ENCODE measurements around the gene PRR23B.
"Not testable (repeated sequence)": the region's sequence is repeated elsewhere in the genome, so short reads cannot be mapped to it uniquely, and the experiment has no call there.

PRR23B gene

GRCh38 chr3:139032326-139033002 is 11.7 kb upstream of the PRR23B start:
- Histone ChIP-seq H3K9me3 (ENCODE audit: insufficient read depth, low read depth, low read length) (no peaks in the 10 kb centered on the region), H2AFZ (ENCODE audit: low read length) (no peak overlapping the region), H3K36me3 (ENCODE audit: insufficient read depth, low read length) (no peaks in the 10 kb centered on the region), H4K20me1 (ENCODE audit: insufficient read depth, low read length, poor library complexity, severe bottlenecking) (no peaks in the 10 kb centered on the region), H3K4me3 (ENCODE audit: low read length, poor library complexity, severe bottlenecking) (no peak overlapping the region), H3F3A (ENCODE audit: low read depth) (no peaks in the 10 kb centered on the region), H3K4me1 (ENCODE audit: insufficient read depth, low read length, poor library complexity, severe bottlenecking) (no peaks in the 10 kb centered on the region), H3K4me2 (ENCODE audit: low read depth, low read length, poor library complexity, severe bottlenecking) (no peak overlapping the region), H3K27me3 (ENCODE audit: insufficient read depth, low read length, poor library complexity, severe bottlenecking) (no peaks in the 10 kb centered on the region), H3K9ac (ENCODE audit: low read depth, low read length, poor library complexity, severe bottlenecking) (no peak overlapping the region), H3K9me2 (replicated peaks; ENCODE audit: low read depth, low read length) (no peaks in the 10 kb centered on the region), H3K79me2 (ENCODE audit: insufficient read depth, low read length) (no peaks in the 10 kb centered on the region)
- TF ChIP-seq CTCF (conservative IDR thresholded peaks at IDR 0.05; ENCODE audit: low read length) (no peak), EZH2phosphoT487 (IDR thresholded peaks at IDR 0.05; ENCODE audit: borderline replicate concordance) (no peak)

- not testable (repeated sequence) for H3F3A ChIP-seq (ENCODE audit: low read depth); H3K4me1 ChIP-seq (ENCODE audit: insufficient read depth, low read length, poor library complexity, severe bottlenecking); H3K9me3 ChIP-seq (ENCODE audit: insufficient read depth, low read depth, low read length); H3K4me2 ChIP-seq (ENCODE audit: low read depth, low read length, poor library complexity, severe bottlenecking); H3K79me2 ChIP-seq (ENCODE audit: insufficient read depth, low read length); H3K9ac ChIP-seq (ENCODE audit: low read depth, low read length, poor library complexity, severe bottlenecking); H2AFZ ChIP-seq (ENCODE audit: low read length); H3K4me3 ChIP-seq (ENCODE audit: low read length, poor library complexity, severe bottlenecking); H3K9me2 ChIP-seq (replicated peaks; ENCODE audit: low read depth, low read length); H3K27me3 ChIP-seq (ENCODE audit: insufficient read depth, low read length, poor library complexity, severe bottlenecking); H3K36me3 ChIP-seq (ENCODE audit: insufficient read depth, low read length); H4K20me1 ChIP-seq (ENCODE audit: insufficient read depth, low read length, poor library complexity, severe bottlenecking)
Observed at GRCh38 chr3:139030576-139030975, 9.8 kb upstream of the PRR23B start.

- Histone ChIP-seq H3F3A (ENCODE audit: low read depth) (no peaks in the 10 kb centered on the region), H3K4me2 (ENCODE audit: low read depth, low read length, poor library complexity, severe bottlenecking) (no peak overlapping the region), H3K4me3 (ENCODE audit: low read length, poor library complexity, severe bottlenecking) (no peak overlapping the region), H3K27me3 (ENCODE audit: insufficient read depth, low read length, poor library complexity, severe bottlenecking) (no peaks in the 10 kb centered on the region), H3K36me3 (ENCODE audit: insufficient read depth, low read length) (no peaks in the 10 kb centered on the region), H3K9me3 (ENCODE audit: insufficient read depth, low read depth, low read length) (no peaks in the 10 kb centered on the region), H4K20me1 (ENCODE audit: insufficient read depth, low read length, poor library complexity, severe bottlenecking) (no peaks in the 10 kb centered on the region), H3K4me1 (ENCODE audit: insufficient read depth, low read length, poor library complexity, severe bottlenecking) (no peaks in the 10 kb centered on the region), H3K9me2 (replicated peaks; ENCODE audit: low read depth, low read length) (no peaks in the 10 kb centered on the region), H3K9ac (ENCODE audit: low read depth, low read length, poor library complexity, severe bottlenecking) (no peak overlapping the region), H3K79me2 (ENCODE audit: insufficient read depth, low read length) (no peaks in the 10 kb centered on the region), H2AFZ (ENCODE audit: low read length) (no peak overlapping the region)
- TF ChIP-seq CTCF (conservative IDR thresholded peaks at IDR 0.05; ENCODE audit: low read length) (no peak), EZH2phosphoT487 (IDR thresholded peaks at IDR 0.05; ENCODE audit: borderline replicate concordance) (no peak)
Observed at GRCh38 chr3:139024968-139025367, 4.2 kb upstream of the PRR23B start.

All from Loucy (cell line).